DND-41 (cell line): Measurements from ENCODE around the gene YWHAQ.

Source experiments
- ATAC-seq: fragments of 200-7000 bp; cut with Tn5 transposase; 3 replicates; pipeline ENCODE4 v1.9.1; 2021; ENCODE audit warnings: low read depth; ENCODE audit not compliant: insufficient read depth
- DNase-seq: peaks from one replicate; pipeline ENCODE4 v3.0.0-alpha.2; 2020
- H2AFZ ChIP-seq: 2 replicates; pipeline ENCODE4 v1.6.0; 2012; ENCODE audit warnings: low read depth, low read length
- H3K27ac ChIP-seq: 2 replicates; pipeline ENCODE4 v1.5.1; 2012; ENCODE audit warnings: low read length, inconsistent platforms
- H3K27me3 ChIP-seq: fragments of 200-600 bp; sonication (generic); 2 replicates; pipeline ENCODE4 v1.6.0; 2012; ENCODE audit warnings: low read length, mild to moderate bottlenecking, inconsistent platforms; ENCODE audit not compliant: insufficient read depth, poor library complexity
- H3K36me3 ChIP-seq: 2 replicates; pipeline ENCODE4 v1.5.1; 2012; ENCODE audit warnings: low read length, inconsistent platforms; ENCODE audit not compliant: insufficient read depth
- H3K4me1 ChIP-seq: 2 replicates; pipeline ENCODE4 v1.5.1; 2012; ENCODE audit warnings: mild to moderate bottlenecking, low read length; ENCODE audit not compliant: insufficient read depth
- H3K4me2 ChIP-seq: 2 replicates; pipeline ENCODE4 v1.6.0; 2012; ENCODE audit warnings: mild to moderate bottlenecking, moderate library complexity, low read length, inconsistent platforms; ENCODE audit not compliant: insufficient read depth
- H3K4me3 ChIP-seq, 2 experiments: fragments of 200-600 bp in 1 of 2; shearing (Covaris generic) in 1 of 2; 2 replicates each; pipeline ENCODE4 v1.5.1; 2012 to 2016; ENCODE audit warnings: inconsistent platforms in 2 of 2, low read length in 2 of 2, mild to moderate bottlenecking in 2 of 2, low read depth in 1 of 2, moderate library complexity in 1 of 2
- H3K79me2 ChIP-seq: 2 replicates; pipeline ENCODE4 v1.6.0; 2012; ENCODE audit warnings: low read length, inconsistent platforms; ENCODE audit not compliant: insufficient read depth
- H3K9ac ChIP-seq: 2 replicates; pipeline ENCODE4 v1.6.0; 2012; ENCODE audit warnings: low read depth, mild to moderate bottlenecking, inconsistent platforms, low read length, moderate library complexity
- H3K9me3 ChIP-seq: 2 replicates; pipeline ENCODE4 v1.5.1; 2012; ENCODE audit warnings: low read length, moderate library complexity, mild to moderate bottlenecking, inconsistent platforms; ENCODE audit not compliant: insufficient read depth, severe bottlenecking
- H4K20me1 ChIP-seq: 2 replicates; pipeline ENCODE4 v1.6.0; 2012; ENCODE audit warnings: low read length; ENCODE audit not compliant: insufficient read depth
- EZH2 ChIP-seq: IDR thresholded peaks from 3 replicates; pipeline ENCODE4 v1.6.1; 2012; ENCODE audit warnings: borderline replicate concordance, low read depth, mild to moderate bottlenecking, moderate library complexity, low read length, inconsistent platforms; ENCODE audit not compliant: severe bottlenecking
- TF ChIP-seq, protein P1 (sequence below): IDR thresholded peaks from 2 replicates; pipeline ENCODE4 v1.5.1; 2012; ENCODE audit warnings: borderline replicate concordance, low read length, moderate library complexity, mild to moderate bottlenecking; ENCODE audit not compliant: poor library complexity, severe bottlenecking; ENCODE audit errors: extremely low read depth

Gene YWHAQ

DNA sequence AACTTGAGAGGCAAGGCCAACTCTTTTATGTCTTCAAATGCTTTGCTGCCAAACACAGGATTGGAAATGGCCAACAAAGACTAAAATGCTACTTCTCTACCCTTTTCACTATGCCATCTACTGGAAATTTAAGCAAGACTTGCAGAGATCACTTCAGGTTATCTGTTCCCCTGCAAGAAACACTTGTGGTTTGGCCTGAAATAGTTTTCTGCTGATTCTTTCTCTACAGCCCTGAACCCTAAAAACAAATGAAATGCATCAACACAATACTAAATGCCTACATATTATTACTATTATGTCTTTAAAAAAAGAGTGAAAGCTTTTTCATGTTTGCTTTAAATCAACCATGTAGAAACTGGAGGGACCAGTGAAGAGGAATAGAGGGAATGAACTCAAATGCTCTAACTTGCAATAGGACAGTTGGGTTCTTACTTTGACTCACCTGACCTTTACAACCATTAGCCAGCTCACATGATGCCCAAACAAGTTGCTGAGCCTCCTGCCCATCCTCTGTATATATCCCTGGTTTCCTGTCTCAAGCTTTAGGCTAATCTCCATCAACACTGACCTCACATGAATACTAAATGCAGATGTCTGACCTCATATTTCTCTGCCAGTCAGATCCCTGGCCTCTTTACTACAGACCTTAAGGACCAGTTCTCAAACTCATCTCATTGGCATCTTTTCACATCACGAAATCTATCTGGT lies 57.6 kb downstream of the YWHAQ start:
- Histone ChIP-seq H3K9ac (no peak overlapping the region), H3K4me3 (no peak overlapping the region), H4K20me1 (no peaks in the 10 kb centered on the region), H3K79me2 (no peaks in the 10 kb centered on the region), H3K4me2 (no peak overlapping the region), H3K9me3 (no peaks in the 10 kb centered on the region), H3K4me1 (no peaks in the 10 kb centered on the region), H2AFZ (no peak overlapping the region), H3K36me3 (no peaks in the 10 kb centered on the region), H3K27ac (no peak overlapping the region), H3K27me3 (no peaks in the 10 kb centered on the region)
- no peak for ATAC-seq
- DNase-seq = no peak
- TF ChIP-seq, protein P1, sequence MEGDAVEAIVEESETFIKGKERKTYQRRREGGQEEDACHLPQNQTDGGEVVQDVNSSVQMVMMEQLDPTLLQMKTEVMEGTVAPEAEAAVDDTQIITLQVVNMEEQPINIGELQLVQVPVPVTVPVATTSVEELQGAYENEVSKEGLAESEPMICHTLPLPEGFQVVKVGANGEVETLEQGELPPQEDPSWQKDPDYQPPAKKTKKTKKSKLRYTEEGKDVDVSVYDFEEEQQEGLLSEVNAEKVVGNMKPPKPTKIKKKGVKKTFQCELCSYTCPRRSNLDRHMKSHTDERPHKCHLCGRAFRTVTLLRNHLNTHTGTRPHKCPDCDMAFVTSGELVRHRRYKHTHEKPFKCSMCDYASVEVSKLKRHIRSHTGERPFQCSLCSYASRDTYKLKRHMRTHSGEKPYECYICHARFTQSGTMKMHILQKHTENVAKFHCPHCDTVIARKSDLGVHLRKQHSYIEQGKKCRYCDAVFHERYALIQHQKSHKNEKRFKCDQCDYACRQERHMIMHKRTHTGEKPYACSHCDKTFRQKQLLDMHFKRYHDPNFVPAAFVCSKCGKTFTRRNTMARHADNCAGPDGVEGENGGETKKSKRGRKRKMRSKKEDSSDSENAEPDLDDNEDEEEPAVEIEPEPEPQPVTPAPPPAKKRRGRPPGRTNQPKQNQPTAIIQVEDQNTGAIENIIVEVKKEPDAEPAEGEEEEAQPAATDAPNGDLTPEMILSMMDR = no peak
- TF ChIP-seq EZH2 = no peak

DNA sequence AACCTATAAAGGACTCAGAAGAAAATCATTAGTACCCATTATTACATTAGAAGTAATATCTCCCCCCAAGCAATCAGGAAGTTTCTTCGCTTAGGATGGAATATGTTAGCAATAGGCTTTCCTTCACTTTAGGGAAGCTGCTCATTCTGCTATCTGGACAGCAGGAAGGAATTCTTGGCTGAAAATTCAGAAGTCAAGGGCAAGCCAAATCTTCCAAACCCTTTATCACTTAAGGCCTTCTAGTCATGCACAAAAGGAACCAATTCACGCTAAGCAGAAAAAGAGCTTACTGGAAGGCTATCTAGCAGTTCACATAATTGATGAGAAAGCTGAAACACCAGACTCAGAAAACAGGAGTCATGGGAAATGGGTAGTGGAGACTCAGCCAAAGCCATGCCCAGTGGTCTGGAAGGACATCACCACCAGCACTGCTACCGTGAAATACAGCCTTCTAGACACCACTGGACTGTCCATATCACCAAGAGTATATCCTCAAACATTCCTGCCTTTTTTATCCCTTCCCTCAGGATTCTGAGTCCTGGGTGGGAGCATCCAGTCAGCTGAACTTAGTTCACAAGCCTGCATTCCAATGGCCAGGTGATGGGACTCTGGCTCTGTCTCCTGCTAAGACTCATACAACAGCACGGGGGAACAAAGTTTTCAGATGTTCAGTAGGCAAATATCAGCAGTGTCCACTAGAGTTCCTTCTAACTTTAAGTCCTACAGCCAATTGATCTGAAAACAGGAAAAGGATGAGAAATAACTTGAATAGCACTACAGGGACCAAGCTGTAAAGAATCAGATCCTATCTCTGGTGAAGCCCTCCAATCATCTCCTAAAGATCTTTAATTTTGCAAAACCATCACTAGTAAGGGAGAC lies 60.4 kb downstream of the YWHAQ start:
- no peak overlapping the region for H3K4me2 ChIP-seq
- H3K36me3 ChIP-seq = no peaks in the 10 kb centered on the region
- no peak for TF ChIP-seq EZH2
- TF ChIP-seq, protein P1 = no peak
- no peaks in the 10 kb centered on the region for H3K79me2 ChIP-seq
- H3K4me1 ChIP-seq = no peaks in the 10 kb centered on the region
- no peaks in the 10 kb centered on the region for H3K9me3 ChIP-seq
- no peak overlapping the region for H2AFZ ChIP-seq
- ATAC-seq = no peak
- H4K20me1 ChIP-seq = no peaks in the 10 kb centered on the region
- no peak overlapping the region for H3K27ac ChIP-seq
- no peaks in the 10 kb centered on the region for H3K27me3 ChIP-seq
- no peak overlapping the region for H3K4me3 ChIP-seq
- H3K9ac ChIP-seq = no peak overlapping the region
- DNase-seq = no peak

DNA sequence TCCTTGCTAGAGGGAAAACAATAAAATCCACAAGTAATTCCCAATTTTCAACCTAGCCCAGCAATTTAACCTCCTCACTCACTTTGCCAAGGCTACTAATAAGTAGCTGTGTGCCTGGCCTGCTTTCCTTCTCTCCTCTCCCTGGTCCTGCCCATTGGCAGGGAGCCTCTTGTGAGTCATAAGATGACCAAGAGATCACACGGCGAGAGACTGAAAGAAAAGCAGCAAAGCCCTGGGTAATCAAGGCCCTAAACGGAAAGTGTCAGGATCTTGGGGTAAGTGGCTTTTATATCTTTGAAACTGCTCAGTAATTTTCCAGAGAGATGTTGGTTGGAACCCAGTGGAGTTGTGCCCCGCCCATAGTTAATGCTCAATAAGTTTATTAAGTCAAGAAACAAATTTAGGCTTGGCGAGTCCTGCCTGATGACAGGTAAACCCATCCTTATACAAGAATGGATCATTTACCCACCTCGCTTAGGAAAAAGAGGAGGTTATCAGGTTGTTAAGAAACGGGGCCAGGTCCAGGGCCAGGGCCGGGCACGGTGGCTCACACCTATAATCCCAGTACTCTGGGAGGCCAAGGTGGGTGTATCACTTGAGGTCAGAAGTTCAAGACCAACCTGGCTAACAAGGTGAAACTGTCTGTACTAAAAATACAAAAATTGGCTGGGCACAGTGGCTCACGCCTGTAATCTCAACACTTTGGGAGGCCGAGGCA lies 65.2 kb downstream of the YWHAQ start:
- no peak overlapping the region for H2AFZ ChIP-seq
- DNase-seq (no peak), ATAC-seq (no peak)
- H3K9me3 ChIP-seq = no peaks in the 10 kb centered on the region
- no peak overlapping the region for H3K27ac ChIP-seq
- H3K27me3 ChIP-seq = no peaks in the 10 kb centered on the region
- TF ChIP-seq, protein P1 = no peak
- TF ChIP-seq EZH2 = no peak
- H3K9ac ChIP-seq = no peak overlapping the region
- H3K79me2 ChIP-seq = no peaks in the 10 kb centered on the region
- H3K4me3 ChIP-seq = no peak overlapping the region
- no peaks in the 10 kb centered on the region for H3K36me3 ChIP-seq
- no peak overlapping the region for H3K4me2 ChIP-seq
- H3K4me1 ChIP-seq = no peaks in the 10 kb centered on the region
- no peaks in the 10 kb centered on the region for H4K20me1 ChIP-seq
